HEK293 (cell line): Measurements from ENCODE around the gene SLC30A3.

Experiments
- CTCF ChIA-PET: fragments of 350-600 bp; formaldehyde crosslinking; extraction: SDS; loops from one replicate; lab custom pipeline; 2021; ENCODE audit warnings: antibody characterized with exemption; lab: Yijun Ruan, JAX
- POLR2A ChIA-PET: fragments of 300-600 bp; formaldehyde crosslinking; extraction: SDS; loops from one replicate; lab custom pipeline; 2020; ENCODE audit warnings: antibody characterized with exemption, inconsistent platforms; lab: Yijun Ruan, JAX
- H3K27ac ChIP-seq: fragments of 200-500 bp; sonication (Bioruptor generic); 2 replicates; pipeline ENCODE4 v1.5.1; 2014; ENCODE audit warnings: low read depth, low read length, control low read depth, inconsistent platforms; ENCODE audit errors: extremely low read depth
- H3K36me3 ChIP-seq, 2 experiments: fragments of 200-500 bp in 1 of 2; sonication (Bioruptor generic) in 1 of 2; 1 replicate in 1 of 2; 2 replicates in 1 of 2; pipeline ENCODE4 v1.5.1; 2014 to 2017; ENCODE audit warnings: inconsistent platforms in 2 of 2, low read length in 2 of 2; ENCODE audit not compliant: control insufficient read depth in 2 of 2, insufficient read depth in 1 of 2
- H3K4me1 ChIP-seq: fragments of 200-500 bp; sonication (Bioruptor generic); 2 replicates; pipeline ENCODE4 v1.5.1; 2014; ENCODE audit warnings: mild to moderate bottlenecking, low read length, inconsistent platforms; ENCODE audit not compliant: control insufficient read depth, insufficient read depth
- H3K4me3 ChIP-seq: 2 replicates; pipeline ENCODE4 v1.5.1; 2011; ENCODE audit warnings: low read depth, mild to moderate bottlenecking, control low read depth, low read length, moderate library complexity
- H3K9me3 ChIP-seq: fragments of 200-500 bp; sonication (Bioruptor generic); 2 replicates; pipeline ENCODE4 v1.5.1; 2014; ENCODE audit warnings: low read depth, low read length, inconsistent platforms; ENCODE audit not compliant: control insufficient read depth, insufficient read depth
- REST ChIP-seq: fragments of 450-650 bp; formaldehyde crosslinking; IDR thresholded peaks from 2 replicates; pipeline ENCODE4 v1.5.1; 2016; ENCODE audit warnings: missing biosample characterization, missing genetic modification characterization
- SCRT2 ChIP-seq: fragments of 450-650 bp; formaldehyde crosslinking; IDR thresholded peaks from 2 replicates; pipeline ENCODE4 v1.5.1; 2016; ENCODE audit warnings: missing biosample characterization, missing genetic modification characterization
- ZNF114 ChIP-seq: fragments of 450-650 bp; formaldehyde crosslinking; IDR thresholded peaks from 2 replicates; pipeline ENCODE4 v1.5.0; 2017; ENCODE audit warnings: missing biosample characterization, missing genetic modification characterization
- ZNF175 ChIP-seq: fragments of 450-650 bp; formaldehyde crosslinking; IDR thresholded peaks from 2 replicates; pipeline ENCODE4 v1.5.1; 2016; ENCODE audit warnings: missing biosample characterization, missing genetic modification characterization
- ZNF350 ChIP-seq: fragments of 450-650 bp; formaldehyde crosslinking; IDR thresholded peaks from 2 replicates; pipeline ENCODE4 v1.5.0; 2017; ENCODE audit warnings: missing biosample characterization, mild to moderate bottlenecking, missing genetic modification characterization
- ZNF416 ChIP-seq: fragments of 450-650 bp; formaldehyde crosslinking; IDR thresholded peaks from 2 replicates; pipeline ENCODE4 v1.5.1; 2016; ENCODE audit warnings: missing biosample characterization, missing genetic modification characterization
- ZNF521 ChIP-seq: fragments of 450-650 bp; formaldehyde crosslinking; IDR thresholded peaks from 2 replicates; pipeline ENCODE4 v1.5.1; 2017; ENCODE audit warnings: missing biosample characterization, mild to moderate bottlenecking, missing genetic modification characterization
- ZNF623 ChIP-seq: fragments of 450-650 bp; formaldehyde crosslinking; IDR thresholded peaks from 2 replicates; pipeline ENCODE4 v1.5.1; 2016; ENCODE audit warnings: missing biosample characterization, missing genetic modification characterization
- TF ChIP-seq, protein P1 (sequence below): sonication (generic); formaldehyde crosslinking; IDR thresholded peaks from 2 replicates; pipeline ENCODE4 v1.8.1; 2022; ENCODE audit warnings: mild to moderate bottlenecking, moderate library complexity, missing genetic modification reagents
- TF ChIP-seq, protein P2 (sequence below): fragments of 450-650 bp; formaldehyde crosslinking; IDR thresholded peaks from 2 replicates; pipeline ENCODE4 v1.5.1; 2016; ENCODE audit warnings: missing biosample characterization, missing genetic modification characterization
- TF ChIP-seq, protein P3 (sequence below): fragments of 450-650 bp; formaldehyde crosslinking; optimal IDR thresholded peaks from 2 replicates; pipeline ENCODE3; 2016; ENCODE audit warnings: missing biosample characterization, mild to moderate bottlenecking, missing genetic modification characterization

The SLC30A3 gene

DNA sequence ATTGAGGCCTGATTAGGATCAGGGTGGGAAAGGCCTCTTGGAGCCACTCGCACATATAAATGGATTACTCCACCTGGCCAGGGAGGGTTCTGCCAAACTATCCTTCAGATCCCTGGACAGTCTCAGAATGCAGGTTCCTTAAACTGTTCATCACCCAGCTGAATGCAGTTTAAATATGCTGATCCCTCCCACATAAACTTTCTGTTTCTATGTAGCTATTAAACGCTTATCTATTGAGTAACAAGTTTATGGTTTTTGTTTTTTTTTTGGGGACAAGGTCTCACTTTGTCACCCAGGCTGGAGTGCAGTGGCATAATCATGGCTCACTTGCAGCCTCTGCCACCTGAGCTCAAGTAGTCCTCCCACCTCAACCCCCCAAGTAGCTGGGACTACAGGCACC, 43.8 kb downstream of the SLC30A3 start:
- H3K4me3 ChIP-seq, result no peak overlapping the region
- ChIA-PET POLR2A (interaction anchor here (0.5 to 0.7 kb wide), 2 partner anchors 126 to 153 kb away, joined by 5 to 6 read pairs; no protein-coding TSS in a partner anchor), CTCF (interaction anchor here (0.7 to 2.8 kb wide), 3 partner anchors 9 to 84 kb away, joined by 3 to 8 read pairs (median 4); no protein-coding TSS in a partner anchor)
- H3K36me3 ChIP-seq, result peaks cover 21 to 88% of the 10 kb centered on the region in 2 experiments
- H3K4me1 ChIP-seq, result no peaks in the 10 kb centered on the region; the same call in 1 of the 2 replicates
- no peak overlapping the region for H3K27ac ChIP-seq
- no peak for TF ChIP-seq ZNF416 (tag by site-specific recombination)
- no peak for TF ChIP-seq ZNF623 (tag by site-specific recombination)
- no peak for TF ChIP-seq ZNF175 (tag by site-specific recombination)
- no peak for TF ChIP-seq SCRT2 (tag by site-specific recombination)
- TF ChIP-seq ZNF350 (tag by site-specific recombination), result no peak
- TF ChIP-seq REST (tag by site-specific recombination), result no peak
- TF ChIP-seq, protein P1, sequence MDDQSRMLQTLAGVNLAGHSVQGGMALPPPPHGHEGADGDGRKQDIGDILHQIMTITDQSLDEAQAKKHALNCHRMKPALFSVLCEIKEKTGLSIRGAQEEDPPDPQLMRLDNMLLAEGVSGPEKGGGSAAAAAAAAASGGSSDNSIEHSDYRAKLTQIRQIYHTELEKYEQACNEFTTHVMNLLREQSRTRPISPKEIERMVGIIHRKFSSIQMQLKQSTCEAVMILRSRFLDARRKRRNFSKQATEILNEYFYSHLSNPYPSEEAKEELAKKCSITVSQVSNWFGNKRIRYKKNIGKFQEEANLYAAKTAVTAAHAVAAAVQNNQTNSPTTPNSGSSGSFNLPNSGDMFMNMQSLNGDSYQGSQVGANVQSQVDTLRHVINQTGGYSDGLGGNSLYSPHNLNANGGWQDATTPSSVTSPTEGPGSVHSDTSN, result no peak
- TF ChIP-seq, protein P2, sequence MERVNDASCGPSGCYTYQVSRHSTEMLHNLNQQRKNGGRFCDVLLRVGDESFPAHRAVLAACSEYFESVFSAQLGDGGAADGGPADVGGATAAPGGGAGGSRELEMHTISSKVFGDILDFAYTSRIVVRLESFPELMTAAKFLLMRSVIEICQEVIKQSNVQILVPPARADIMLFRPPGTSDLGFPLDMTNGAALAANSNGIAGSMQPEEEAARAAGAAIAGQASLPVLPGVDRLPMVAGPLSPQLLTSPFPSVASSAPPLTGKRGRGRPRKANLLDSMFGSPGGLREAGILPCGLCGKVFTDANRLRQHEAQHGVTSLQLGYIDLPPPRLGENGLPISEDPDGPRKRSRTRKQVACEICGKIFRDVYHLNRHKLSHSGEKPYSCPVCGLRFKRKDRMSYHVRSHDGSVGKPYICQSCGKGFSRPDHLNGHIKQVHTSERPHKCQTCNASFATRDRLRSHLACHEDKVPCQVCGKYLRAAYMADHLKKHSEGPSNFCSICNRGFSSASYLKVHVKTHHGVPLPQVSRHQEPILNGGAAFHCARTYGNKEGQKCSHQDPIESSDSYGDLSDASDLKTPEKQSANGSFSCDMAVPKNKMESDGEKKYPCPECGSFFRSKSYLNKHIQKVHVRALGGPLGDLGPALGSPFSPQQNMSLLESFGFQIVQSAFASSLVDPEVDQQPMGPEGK (tag by site-specific recombination), result no peak
- no peaks in the 10 kb centered on the region for H3K9me3 ChIP-seq

GRCh38 chr2:27218614-27219013, 44.2 kb downstream of the SLC30A3 start:
- POLR2A ChIA-PET, result interaction anchor here (0.7 kb wide), 1 partner anchor 125 kb away, joined by 5 read pairs; no protein-coding TSS in a partner anchor
- Histone ChIP-seq H3K4me1 (no peaks in the 10 kb centered on the region; the same call in 1 of the 2 replicates), H3K27ac (no peak overlapping the region), H3K36me3 (peaks cover 26 to 87% of the 10 kb centered on the region in 2 experiments), H3K9me3 (no peaks in the 10 kb centered on the region), H3K4me3 (no peak overlapping the region)
- CTCF ChIA-PET, result interaction anchor here (0.5 to 2.8 kb wide), 4 partner anchors 47 to 132 kb away, joined by 3 to 8 read pairs (median 6); no protein-coding TSS in a partner anchor
- TF ChIP-seq ZNF114 (no peak), REST (tag by site-specific recombination) (no peak), ZNF521 (tag by site-specific recombination) (no peak)
- TF ChIP-seq, protein P3, sequence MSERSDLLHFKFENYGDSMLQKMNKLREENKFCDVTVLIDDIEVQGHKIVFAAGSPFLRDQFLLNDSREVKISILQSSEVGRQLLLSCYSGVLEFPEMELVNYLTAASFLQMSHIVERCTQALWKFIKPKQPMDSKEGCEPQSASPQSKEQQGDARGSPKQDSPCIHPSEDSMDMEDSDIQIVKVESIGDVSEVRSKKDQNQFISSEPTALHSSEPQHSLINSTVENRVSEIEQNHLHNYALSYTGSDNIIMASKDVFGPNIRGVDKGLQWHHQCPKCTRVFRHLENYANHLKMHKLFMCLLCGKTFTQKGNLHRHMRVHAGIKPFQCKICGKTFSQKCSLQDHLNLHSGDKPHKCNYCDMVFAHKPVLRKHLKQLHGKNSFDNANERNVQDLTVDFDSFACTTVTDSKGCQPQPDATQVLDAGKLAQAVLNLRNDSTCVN, result no peak
